Bronchial epithelial cell (primary cell): Measurements from ENCODE around the gene CCDC78. TPM values are rescaled to one million over a fixed set of nuclear protein-coding genes. Genes with fewer than 3 reads are reported as not detected.
A peak's percentile ranks its signal among the peaks of the same experiment; 100 is the strongest.
"Not testable (repeated sequence)": the region's sequence is repeated elsewhere in the genome, so short reads cannot be mapped to it uniquely, and the experiment has no call there.

Experiments
- DNase-seq: peaks from one replicate; pipeline ENCODE4 v3.0.0-alpha.2; 2010; ENCODE audit warnings: low read depth
- FAIRE-seq: peaks from 2 replicates; lab custom pipeline; 2011; peaks lifted over from hg19 to GRCh38; lab: Jason Lieb, UNC
- H3K27me3 ChIP-seq: 2 replicates; pipeline ENCODE4 v1.5.1; 2011; ENCODE audit warnings: low read length; ENCODE audit not compliant: control insufficient read depth, insufficient read depth
- H3K36me3 ChIP-seq: 2 replicates; pipeline ENCODE4 v1.5.1; 2011; ENCODE audit warnings: low read length; ENCODE audit not compliant: control insufficient read depth, insufficient read depth
- H3K4me3 ChIP-seq: 2 replicates; pipeline ENCODE4 v1.5.1; 2011; ENCODE audit warnings: mild to moderate bottlenecking, low read depth, low read length, control low read depth
- CTCF ChIP-seq: IDR thresholded peaks from 2 replicates; pipeline ENCODE4 v1.5.1; 2011; ENCODE audit warnings: mild to moderate bottlenecking, moderate library complexity, low read length, control low read depth, inconsistent platforms; ENCODE audit not compliant: insufficient read depth, severe bottlenecking
- total RNA-seq: library from RNA; depleted of rRNA; stranded (reverse); fragments of >200 nt; gene quantifications from 2 replicates; pipeline ENCODE4 v1.2.1, GENCODE V29; 2014

Gene CCDC78
- total RNA-seq, 1 donor from 2014 or later = 1.6 TPM

GRCh38 chr16:749010-749409, 22.8 kb upstream of the CCDC78 start:
- Histone ChIP-seq H3K4me3 (no peak overlapping the region), H3K36me3 (no peaks in the 10 kb centered on the region), H3K27me3 (peaks cover 4% of the 10 kb centered on the region)
- FAIRE-seq = no peak
- TF ChIP-seq CTCF = no peak
- DNase-seq = no peak

GRCh38 chr16:747978-748746, 21.9 kb upstream of the CCDC78 start:
- FAIRE-seq (no peak), DNase-seq (no peak)
- H3K36me3 ChIP-seq = no peaks in the 10 kb centered on the region
- no peak for TF ChIP-seq CTCF
- no peak overlapping the region for H3K4me3 ChIP-seq
- H3K27me3 ChIP-seq = peaks cover 4% of the 10 kb centered on the region

- Histone ChIP-seq H3K4me3 (no peak overlapping the region), H3K27me3 (peaks cover 1% of the 10 kb centered on the region), H3K36me3 (no peaks in the 10 kb centered on the region)
- DNase-seq (no peak), FAIRE-seq (no peak)
- no peak for TF ChIP-seq CTCF
These were observed 20.4 kb upstream of the CCDC78 start for GRCh38 chr16:746637-747036.

- DNase-seq = no peak
- Histone ChIP-seq H3K4me3 (no peak overlapping the region), H3K36me3 (no peaks in the 10 kb centered on the region), H3K27me3 (no peaks in the 10 kb centered on the region)
- no peak for FAIRE-seq
- TF ChIP-seq CTCF = peak; percentile 76
These were observed 19.5 kb upstream of the CCDC78 start for GRCh38 chr16:745739-746138.

GRCh38 chr16:743794-744500, 17.7 kb upstream of the CCDC78 start:
- H3K4me3 ChIP-seq = no peak overlapping the region
- FAIRE-seq = no peak
- TF ChIP-seq CTCF = peak; percentile 6
- no peak for DNase-seq
- H3K36me3 ChIP-seq = no peaks in the 10 kb centered on the region
- no peaks in the 10 kb centered on the region for H3K27me3 ChIP-seq

- FAIRE-seq, H3K4me3 ChIP-seq, H3K27me3 ChIP-seq, DNase-seq, H3K36me3 ChIP-seq: not testable (repeated sequence)
These were observed 16.7 kb upstream of the CCDC78 start for GRCh38 chr16:742894-743293.
